HCT116 (cell line): Measurements from ENCODE around the gene MAP3K21. TPM values are rescaled to one million over a fixed set of nuclear protein-coding genes. Genes with fewer than 3 reads are reported as not detected.

Experiments
- ATAC-seq: fragments of 200-7000 bp; cut with Tn5 transposase; 2 replicates; pipeline ENCODE4 v1.9.1; 2020; ENCODE audit warnings: mild to moderate bottlenecking, moderate library complexity
- BruUV-seq: library from RNA; stranded (reverse); fragments of 400-500 nt; replicated peaks from 2 replicates; lab custom pipeline; 2021; lab: Mats Ljungman, UMichigan
- CTCF ChIA-PET: fragments of 300-600 bp; sonication (Branson Sonifier 250); formaldehyde crosslinking; loops from one replicate; lab custom pipeline; 2021; ENCODE audit warnings: antibody characterized with exemption; lab: Charles Lee
- POLR2A ChIA-PET: fragments of 300-600, 350-600 bp; sonication (Branson Sonifier 250); formaldehyde crosslinking; loops from one replicate; lab custom pipeline; 2021; ENCODE audit warnings: antibody characterized with exemption; lab: Charles Lee
- RAD21 ChIA-PET, 2 experiments: fragments of 300-600 bp; sonication (Branson Sonifier 250); formaldehyde crosslinking; loops; one replicate each; lab custom pipeline; 2023; ENCODE audit warnings: low total read pairs in 2 of 2; ENCODE audit not compliant: uncharacterized antibody in 2 of 2, unreplicated experiment in 2 of 2, low non-redundant PET in 1 of 2; lab: Charles Lee
- DNase-seq: peaks from one replicate; pipeline ENCODE4 v3.0.0-alpha.2; 2010; ENCODE audit warnings: low read depth, low spot score
- H2AFZ ChIP-seq: fragments of 200-600 bp; shearing (Covaris generic), sonication (generic); 2 replicates; pipeline ENCODE4 v1.6.1; 2017; ENCODE audit warnings: low read depth, mixed run types, mixed read lengths, antibody characterized with exemption, low read length; ENCODE audit not compliant: poor library complexity, severe bottlenecking
- H3K27ac ChIP-seq: 2 replicates; pipeline ENCODE4 v1.5.1; 2012; ENCODE audit warnings: low read depth, low read length
- H3K27me3 ChIP-seq: fragments of 200-600 bp; sonication (generic); 2 replicates; pipeline ENCODE4 v1.6.1; 2016; ENCODE audit warnings: mixed run types, low read length, mixed read lengths; ENCODE audit not compliant: insufficient read depth
- H3K36me3 ChIP-seq, 2 experiments: fragments of 200-500 bp in 1 of 2; fragments of 200-600 bp in 1 of 2; sonication (Bioruptor generic) in 1 of 2; sonication (generic) in 1 of 2; 2 replicates each; pipeline versions ENCODE4 v1.5.1 to v1.6.1; 2014 to 2016; ENCODE audit warnings: low read length in 2 of 2, inconsistent platforms in 1 of 2, mixed read lengths in 1 of 2, mixed run types in 1 of 2; ENCODE audit not compliant: insufficient read depth in 2 of 2, control insufficient read depth in 1 of 2
- H3K4me1 ChIP-seq, 2 experiments: fragments of 200-600 bp in 1 of 2; sonication (generic) in 1 of 2; 2 replicates each; pipeline versions ENCODE4 v1.5.1 to v1.6.1; 2012 to 2017; ENCODE audit warnings: low read length in 2 of 2, inconsistent platforms in 1 of 2, mild to moderate bottlenecking in 1 of 2, mixed read lengths in 1 of 2, mixed run types in 1 of 2, moderate library complexity in 1 of 2; ENCODE audit not compliant: insufficient read depth in 2 of 2, control insufficient read depth in 1 of 2
- H3K4me2 ChIP-seq: fragments of 200-600 bp; sonication (generic); 2 replicates; pipeline ENCODE4 v1.6.1; 2017; ENCODE audit warnings: mixed run types, low read length, mixed read lengths
- H3K4me3 ChIP-seq, 2 experiments: fragments of 200-600 bp in 1 of 2; sonication (generic) in 1 of 2; replicated peaks in 1 of 2; 2 replicates each; pipeline ENCODE4 v1.5.1; 2011 to 2016; ENCODE audit warnings: low read length in 2 of 2, control low read depth in 1 of 2, low read depth in 1 of 2, mild to moderate bottlenecking in 1 of 2, mixed read lengths in 1 of 2, mixed run types in 1 of 2
- H3K79me2 ChIP-seq: fragments of 200-600 bp; sonication (generic); 2 replicates; pipeline ENCODE4 v1.6.1; 2017; ENCODE audit warnings: mild to moderate bottlenecking, mixed run types, low read length, moderate library complexity, mixed read lengths; ENCODE audit not compliant: insufficient read depth
- H3K9ac ChIP-seq: fragments of 200-600 bp; sonication (generic); 2 replicates; pipeline ENCODE4 v1.6.1; 2016; ENCODE audit warnings: low read length, mixed read lengths
- H3K9me2 ChIP-seq: fragments of 200-600 bp; sonication (generic), shearing (Covaris generic); 2 replicates; pipeline ENCODE4 v1.6.1; 2017; ENCODE audit warnings: mixed run types, mild to moderate bottlenecking, moderate library complexity; ENCODE audit not compliant: insufficient read depth
- H3K9me3 ChIP-seq, 2 experiments: fragments of 200-500 bp in 1 of 2; fragments of 200-600 bp in 1 of 2; sonication (Bioruptor generic) in 1 of 2; sonication (generic) in 1 of 2; 2 replicates each; pipeline ENCODE4 v1.6.1; 2014 to 2017; ENCODE audit warnings: low read length in 2 of 2, mixed read lengths in 2 of 2, inconsistent platforms in 1 of 2, low read depth in 1 of 2, mild to moderate bottlenecking in 1 of 2, mixed run types in 1 of 2, moderate library complexity in 1 of 2; ENCODE audit not compliant: control insufficient read depth in 1 of 2, insufficient read depth in 1 of 2
- H4K20me1 ChIP-seq: fragments of 200-600 bp; sonication (generic), shearing (Covaris generic); 2 replicates; pipeline ENCODE4 v1.6.1; 2017; ENCODE audit warnings: mixed run types, mild to moderate bottlenecking, moderate library complexity; ENCODE audit not compliant: insufficient read depth
- CBX3 ChIP-seq: IDR thresholded peaks from 2 replicates; pipeline ENCODE4 v1.6.1; 2012; ENCODE audit warnings: low read depth
- CTCF ChIP-seq, 3 experiments: fragments of 200-600 bp in 1 of 3; sonication (generic) in 1 of 3; IDR thresholded peaks in 2 of 3; conservative IDR thresholded peaks in 1 of 3; 2 replicates each; pipeline ENCODE4 v1.5.1; 2012 to 2017; ENCODE audit warnings: low read depth in 2 of 3, low read length in 2 of 3, antibody characterized with exemption in 1 of 3, borderline replicate concordance in 1 of 3, control low read depth in 1 of 3, mild to moderate bottlenecking in 1 of 3, mixed read lengths in 1 of 3, mixed run types in 1 of 3, moderate library complexity in 1 of 3; ENCODE audit not compliant: insufficient read depth in 1 of 3
- EGR1 ChIP-seq: IDR thresholded peaks from 2 replicates; pipeline ENCODE4 v1.6.1; 2012; ENCODE audit warnings: low read depth
- ELF1 ChIP-seq: IDR thresholded peaks from 2 replicates; pipeline ENCODE4 v1.6.1; 2012; ENCODE audit warnings: low read depth, borderline replicate concordance
- EZH2 ChIP-seq: fragments of 200-600 bp; sonication (generic); IDR thresholded peaks from 2 replicates; pipeline ENCODE4 v1.6.1; 2017; ENCODE audit warnings: antibody characterized with exemption, mixed run types
- EZH2phosphoT487 ChIP-seq: fragments of 200-600 bp; IDR thresholded peaks from 2 replicates; pipeline ENCODE4 v1.6.1; 2018; ENCODE audit warnings: antibody characterized with exemption, borderline replicate concordance
- FOSL1 ChIP-seq: IDR thresholded peaks from 2 replicates; pipeline ENCODE4 v1.6.1; 2012; ENCODE audit warnings: low read depth
- JUND ChIP-seq: IDR thresholded peaks from 2 replicates; pipeline ENCODE4 v1.6.1; 2012
- MAX ChIP-seq: IDR thresholded peaks from 2 replicates; pipeline ENCODE4 v1.6.1; 2012
- POLR2A ChIP-seq: IDR thresholded peaks from 2 replicates; pipeline ENCODE4 v1.7.0; 2011; ENCODE audit warnings: borderline replicate concordance; ENCODE audit not compliant: insufficient read depth, insufficient read length; ENCODE audit errors: extremely low read depth
- POLR2AphosphoS5 ChIP-seq: IDR thresholded peaks from 2 replicates; pipeline ENCODE4 v1.6.1; 2011; ENCODE audit warnings: mild to moderate bottlenecking, low read depth, low read length, moderate library complexity
- RAD21 ChIP-seq: IDR thresholded peaks from 2 replicates; pipeline ENCODE4 v1.6.1; 2012; ENCODE audit warnings: low read depth, mild to moderate bottlenecking
- SIN3A ChIP-seq: IDR thresholded peaks from 2 replicates; pipeline ENCODE4 v1.6.1; 2012; ENCODE audit warnings: low read depth
- SP1 ChIP-seq: IDR thresholded peaks from 2 replicates; pipeline ENCODE4 v1.6.1; 2012; ENCODE audit warnings: low read depth
- TCF7L2 ChIP-seq: IDR thresholded peaks from 2 replicates; pipeline ENCODE4 v1.7.0; 2011; ENCODE audit warnings: borderline replicate concordance, inconsistent platforms; ENCODE audit not compliant: insufficient read depth, insufficient read length; ENCODE audit errors: extremely low read depth
- YY1 ChIP-seq: IDR thresholded peaks from 2 replicates; pipeline ENCODE4 v1.6.1; 2011; ENCODE audit warnings: low read length, low read depth, moderate library complexity, mild to moderate bottlenecking; ENCODE audit not compliant: insufficient replicate concordance; ENCODE audit errors: extremely low read depth
- ZNF274 ChIP-seq: fragments of 200-500 bp; sonication (Bioruptor generic); IDR thresholded peaks from 2 replicates; pipeline ENCODE4 v1.6.1; 2014; ENCODE audit warnings: mild to moderate bottlenecking, low read depth, low read length, inconsistent platforms
- intact Hi-C: fragments of 100-400 bp; cut with micrococcal nuclease; formaldehyde crosslinking; loops from 2 replicates; pipeline ENCODE4 v1.10.0; 2022
- total RNA-seq: library from RNA; stranded (reverse); gene quantifications from one replicate; pipeline ENCODE4 v1.2.1, GENCODE V29; 2021; ENCODE audit not compliant: unreplicated experiment

The MAP3K21 gene
- total RNA-seq, 1 experiment from 2014 or later: 19.1 TPM

DNA sequence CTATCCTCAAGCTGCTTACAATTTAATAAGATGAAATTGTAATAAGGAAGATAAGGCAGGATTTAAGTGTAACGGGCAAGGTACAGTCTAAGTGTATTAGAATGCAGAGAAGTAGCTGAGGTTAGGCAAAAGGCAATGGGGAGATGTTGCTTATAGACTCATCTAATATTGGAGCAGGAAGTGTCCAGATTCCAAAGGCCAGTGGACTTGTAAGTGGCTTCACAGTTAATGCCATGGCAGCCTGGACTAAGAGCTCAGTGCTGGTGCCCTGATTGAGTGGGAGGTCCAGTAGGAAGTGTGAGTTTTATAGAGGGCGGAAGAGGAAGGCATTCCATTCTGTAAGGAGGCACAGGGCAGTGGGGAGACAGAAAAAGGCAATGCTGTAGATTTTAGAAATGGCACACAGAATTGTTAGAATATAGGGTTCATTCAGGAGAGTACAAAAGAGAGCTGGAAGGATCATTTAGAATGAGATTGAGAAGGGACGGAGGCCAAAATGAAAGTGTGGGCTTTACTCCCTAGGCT is 12.6 kb downstream of the MAP3K21 start:
- no TSS peak for BruUV-seq
- H3K9me2 ChIP-seq: no peaks in the 10 kb centered on the region
- POLR2A ChIA-PET: no interaction called here
- TF ChIP-seq POLR2A (no peak), EGR1 (no peak), CTCF (IDR thresholded peaks at IDR 0.05 in 2 of 3, conservative IDR thresholded peaks at IDR 0.05 in 1 of 3; ENCODE audit: borderline replicate concordance in 1 of 3, insufficient read depth in 1 of 3, low read depth in 2 of 3, low read length in 2 of 3) (no peak), RAD21 (no peak), ELF1 (no peak), TCF7L2 (no peak), EZH2phosphoT487 (no peak), CBX3 (no peak), SIN3A (no peak), SP1 (no peak), YY1 (no peak), ZNF274 (no peak), MAX (no peak), EZH2 (no peak), POLR2AphosphoS5 (no peak), JUND (no peak), FOSL1 (no peak)
- no peak overlapping the region for H3K4me3 ChIP-seq
- H2AFZ ChIP-seq: no peak overlapping the region
- H3K4me2 ChIP-seq: no peak overlapping the region
- H4K20me1 ChIP-seq: peaks cover 10% of the 10 kb centered on the region; the same call in 1 of the 2 replicates
- peaks cover 84% of the 10 kb centered on the region for H3K79me2 ChIP-seq
- RAD21 ChIA-PET: no interaction called here
- no peaks in the 10 kb centered on the region for H3K36me3 ChIP-seq
- CTCF ChIA-PET: no interaction called here
- ATAC-seq (no peak), DNase-seq (no peak)
- H3K4me1 ChIP-seq: peaks cover 4 to 20% of the 10 kb centered on the region in 2 experiments; a peak in 2 of 4 replicates
- no peak overlapping the region for H3K9ac ChIP-seq
- intact Hi-C loops: no loop called here
- no peak overlapping the region for H3K27ac ChIP-seq
- H3K27me3 ChIP-seq: no peaks in the 10 kb centered on the region
- no peaks in the 10 kb centered on the region for H3K9me3 ChIP-seq
